Psoas muscle (tissue), 8 donors: ENCODE results near the gene UNC5C. TPM values are rescaled to one million over a fixed set of nuclear protein-coding genes. Genes with fewer than 3 reads are reported as not detected.

Source experiments
- ATAC-seq, 4 donors: fragments of 200-7000 bp; cut with Tn5 transposase; one replicate each; pipeline ENCODE4 v1.9.1; 2020; ENCODE audit warnings: moderate library complexity in 3 of 4, mild to moderate bottlenecking in 2 of 4
- DNase-seq, 2 donors: peaks; one replicate each; pipeline ENCODE4 v3.0.0-alpha.2; 2020
- H3K27ac ChIP-seq: fragments of 200-600 bp; one replicate; pipeline ENCODE4 v1.8.0; 2022
- H3K27me3 ChIP-seq, 3 donors: fragments of 200-600 bp in 1 of 3; one replicate each; pipeline versions ENCODE4 v1.6.1 to v1.8.0; 2013 to 2022; ENCODE audit warnings: low read length in 2 of 3, mild to moderate bottlenecking in 2 of 3, moderate library complexity in 1 of 3; ENCODE audit not compliant: insufficient read depth in 3 of 3
- H3K36me3 ChIP-seq, 2 donors: fragments of 200-600 bp in 1 of 2; one replicate each; pipeline versions ENCODE4 v1.6.1 to v1.8.0; 2013 to 2022; ENCODE audit warnings: low read depth in 1 of 2, mild to moderate bottlenecking in 1 of 2, moderate library complexity in 1 of 2; ENCODE audit not compliant: insufficient read depth in 1 of 2
- H3K4me1 ChIP-seq: fragments of 200-600 bp; one replicate; pipeline ENCODE4 v1.8.0; 2022
- H3K4me3 ChIP-seq: fragments of 200-600 bp; one replicate; pipeline ENCODE4 v1.8.0; 2022; ENCODE audit warnings: mild to moderate bottlenecking
- H3K9me3 ChIP-seq: fragments of 200-600 bp; one replicate; pipeline ENCODE4 v1.8.0; 2022
- WGBS, 3 donors: extraction: QIAGEN DNeasy Blood & Tissue Kit; methylation state at CpG; one replicate each; pipeline versions ENCODE4 v1.1.6 to v1.1.7; 2013; 5-methylcytosine and 5-hydroxymethylcytosine counted together
- intact Hi-C, 2 donors: fragments of 100-400 bp; cut with DNase I; formaldehyde crosslinking; loops; one replicate each; pipeline versions ENCODE4 v1.11.0 to v1.14.2; 2022
- polyA plus RNA-seq, 3 donors: library from polyadenylated mRNA; stranded (reverse); fragments of 200-250 nt; gene quantifications; one replicate each; pipeline ENCODE4 v1.2.3, GENCODE V29; 2013
- total RNA-seq, 4 donors: library from RNA; stranded (reverse); fragmentation: NEBNext Ultra II Directional in 2 of 4; extraction: Animal tissue kit (Norgen Biotek cat#: 25700) in 2 of 4; gene quantifications; one replicate each; pipeline versions ENCODE4 v1.2.1 to v1.2.4, GENCODE V29; 2021 to 2023
- TF ChIP-seq, protein P1 (sequence below): fragments of 200-600 bp; IDR thresholded peaks from one replicate; pipeline ENCODE4 v1.8.0; 2022; ENCODE audit warnings: antibody characterized with exemption
- donor health status: healthy with polysubstance abuse.
- donor health status: DM: no; HTN: no; CAD: no; lungs with moderate emphysema.
- donor health status: Bipolar disorder and iron deficiency.
- donor health status: healthy.
- donor health status: DM: yes; HTN: yes; CAD: no.
- donor health status: DM: no; HTN: no; CAD: no.
- donor health status: DM: no; HTN: no; CAD: no.
- donor health status: DM: yes; HTN: yes; CAD: no.

UNC5C gene
- total and polyA plus RNA-seq, 7 donors, result 0.04 to 1.1 (median 0.19) TPM

DNA sequence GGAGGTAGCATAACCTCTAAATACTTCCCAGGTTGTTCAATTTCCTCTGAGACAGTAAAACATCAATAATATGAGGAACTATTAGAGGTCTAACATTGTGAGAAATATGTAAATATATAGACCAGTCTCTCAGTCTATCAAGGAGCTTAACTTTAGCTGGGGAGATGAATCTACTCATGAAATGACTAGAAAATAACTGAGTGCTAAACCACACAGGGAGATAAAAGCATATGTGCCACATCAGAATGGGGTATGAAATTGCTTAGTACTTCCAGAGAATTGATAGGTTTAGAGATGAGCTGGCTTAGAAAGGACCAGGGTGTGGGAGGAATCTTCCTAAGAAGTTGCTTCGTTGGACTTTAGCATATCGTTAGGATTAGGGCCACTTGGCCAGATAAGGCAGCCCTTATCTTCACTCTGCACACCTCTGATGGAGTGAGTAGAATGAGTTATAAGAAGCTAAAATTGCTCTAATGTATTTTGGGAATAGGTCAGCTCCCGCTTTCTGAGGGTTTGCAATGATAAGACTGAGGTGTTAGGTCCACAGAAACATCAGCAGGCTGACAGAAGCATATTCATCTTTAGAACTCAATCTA lies 299.2 kb downstream of the UNC5C start:
- WGBS, 3 donors, result 89 to 94% (median 92%) methylated on average over 3 of the region's 3 CpGs
- Histone ChIP-seq H3K27me3 (no peaks in the 10 kb centered on the region), H3K4me3 (no peak overlapping the region), H3K4me1 (no peaks in the 10 kb centered on the region), H3K27ac (no peak overlapping the region), H3K9me3 (no peaks in the 10 kb centered on the region), H3K36me3 (no peaks in the 10 kb centered on the region)
- no peak for ATAC-seq
- intact Hi-C loops, result no loop called here
- no peak for DNase-seq
- TF ChIP-seq, protein P1, sequence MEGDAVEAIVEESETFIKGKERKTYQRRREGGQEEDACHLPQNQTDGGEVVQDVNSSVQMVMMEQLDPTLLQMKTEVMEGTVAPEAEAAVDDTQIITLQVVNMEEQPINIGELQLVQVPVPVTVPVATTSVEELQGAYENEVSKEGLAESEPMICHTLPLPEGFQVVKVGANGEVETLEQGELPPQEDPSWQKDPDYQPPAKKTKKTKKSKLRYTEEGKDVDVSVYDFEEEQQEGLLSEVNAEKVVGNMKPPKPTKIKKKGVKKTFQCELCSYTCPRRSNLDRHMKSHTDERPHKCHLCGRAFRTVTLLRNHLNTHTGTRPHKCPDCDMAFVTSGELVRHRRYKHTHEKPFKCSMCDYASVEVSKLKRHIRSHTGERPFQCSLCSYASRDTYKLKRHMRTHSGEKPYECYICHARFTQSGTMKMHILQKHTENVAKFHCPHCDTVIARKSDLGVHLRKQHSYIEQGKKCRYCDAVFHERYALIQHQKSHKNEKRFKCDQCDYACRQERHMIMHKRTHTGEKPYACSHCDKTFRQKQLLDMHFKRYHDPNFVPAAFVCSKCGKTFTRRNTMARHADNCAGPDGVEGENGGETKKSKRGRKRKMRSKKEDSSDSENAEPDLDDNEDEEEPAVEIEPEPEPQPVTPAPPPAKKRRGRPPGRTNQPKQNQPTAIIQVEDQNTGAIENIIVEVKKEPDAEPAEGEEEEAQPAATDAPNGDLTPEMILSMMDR, result no peak

DNA sequence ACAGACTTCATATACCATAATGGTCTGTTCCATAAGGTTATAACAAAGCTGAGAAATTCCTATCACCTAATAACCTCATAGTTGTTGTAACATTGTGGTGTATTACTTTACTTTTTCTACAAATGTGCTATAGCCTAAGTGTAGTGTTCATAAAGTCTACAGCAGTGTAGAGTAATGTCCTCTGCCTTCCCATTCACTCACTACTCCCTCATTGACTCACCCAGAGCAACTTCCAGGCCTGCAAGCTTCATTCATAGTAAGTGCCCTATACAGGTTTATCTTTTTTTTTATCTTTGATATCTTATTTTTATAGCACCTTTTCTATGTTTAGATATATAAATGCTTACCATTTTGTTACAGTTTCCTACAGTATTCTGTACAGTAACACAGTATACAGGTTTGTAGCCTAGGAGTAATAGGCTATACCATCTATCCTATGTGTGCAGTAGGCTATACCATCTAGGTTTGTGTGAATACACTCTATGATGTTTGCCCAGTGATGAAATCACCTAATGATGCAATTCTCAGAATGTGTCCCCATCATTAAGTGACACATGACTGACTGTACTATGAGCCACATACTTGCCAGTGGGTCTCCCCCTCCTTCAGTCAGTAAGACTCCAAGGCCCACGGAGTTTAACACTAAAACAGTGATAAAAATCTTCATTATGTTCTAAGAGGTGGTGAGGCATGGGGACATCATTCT lies 299.9 kb downstream of the UNC5C start:
- Histone ChIP-seq H3K4me3 (no peak overlapping the region), H3K9me3 (no peaks in the 10 kb centered on the region), H3K27ac (no peak overlapping the region), H3K36me3 (no peaks in the 10 kb centered on the region), H3K4me1 (no peaks in the 10 kb centered on the region), H3K27me3 (no peaks in the 10 kb centered on the region)
- TF ChIP-seq, protein P1, result no peak
- no peak for ATAC-seq
- DNase-seq, result no peak
- intact Hi-C loops, result no loop called here
- WGBS, 3 donors, result 73 to 83% (median 73%) methylated on average over 1 of the region's 1 CpG

DNA sequence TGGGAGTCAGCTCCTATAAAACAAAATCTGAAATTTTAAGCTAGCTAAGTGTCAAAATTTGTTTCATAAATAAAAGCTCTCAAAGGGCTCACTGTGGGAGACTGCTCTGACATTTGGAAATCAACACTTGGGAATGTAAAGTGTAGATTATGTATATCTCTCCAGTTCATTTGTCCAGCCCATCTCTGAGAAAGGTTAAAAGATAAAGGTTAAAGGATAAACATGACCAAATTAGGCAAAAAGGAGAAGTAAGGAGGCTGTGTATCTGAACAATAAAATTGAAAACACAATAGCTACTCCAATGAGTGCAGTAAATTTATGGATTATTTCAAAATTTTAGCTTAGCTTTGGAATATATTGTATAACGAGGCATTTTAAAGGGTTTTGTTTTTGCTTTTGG lies 304.9 kb downstream of the UNC5C start:
- no peaks in the 10 kb centered on the region for H3K4me1 ChIP-seq
- no peaks in the 10 kb centered on the region for H3K9me3 ChIP-seq
- H3K27me3 ChIP-seq, result no peaks in the 10 kb centered on the region
- no peak overlapping the region for H3K4me3 ChIP-seq
- no peaks in the 10 kb centered on the region for H3K36me3 ChIP-seq
- TF ChIP-seq, protein P1, result no peak
- H3K27ac ChIP-seq, result no peak overlapping the region
- no peak for ATAC-seq
- intact Hi-C loops, result no loop called here
- 92 to 95% (median 93%) methylated on average over 1 of the region's 1 CpG for WGBS, 3 donors
- no peak for DNase-seq

DNA sequence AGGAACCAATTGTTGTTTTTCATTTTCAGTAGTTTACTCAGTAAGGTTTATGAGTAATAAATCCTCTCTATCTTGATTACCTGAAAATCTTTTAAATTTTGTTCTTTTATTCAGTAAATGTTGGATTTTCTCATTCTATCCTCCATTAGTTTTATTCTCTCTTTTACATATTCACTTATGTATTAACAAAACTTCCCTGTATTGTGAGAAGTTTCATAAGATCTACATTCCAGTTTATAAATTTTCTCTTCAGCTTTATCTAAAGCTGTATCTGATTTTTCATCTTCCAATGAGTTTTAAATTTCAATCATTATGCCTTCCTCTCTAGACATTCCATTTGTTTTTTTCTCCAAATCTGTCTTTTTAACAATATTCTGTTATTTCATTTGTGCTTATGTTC lies 310.2 kb downstream of the UNC5C start:
- intact Hi-C loops, result no loop called here
- TF ChIP-seq, protein P1, result no peak
- Histone ChIP-seq H3K9me3 (no peaks in the 10 kb centered on the region), H3K27me3 (no peaks in the 10 kb centered on the region), H3K36me3 (no peaks in the 10 kb centered on the region), H3K4me1 (no peaks in the 10 kb centered on the region), H3K4me3 (no peak overlapping the region), H3K27ac (no peak overlapping the region)
- DNase-seq (no peak), ATAC-seq (no peak)
